HepG2 (cell line): ENCODE measurements around the gene SPSB2. TPM values are rescaled to one million over a fixed set of nuclear protein-coding genes. Genes with fewer than 3 reads are reported as not detected.

Source experiments
- ATAC-seq: fragments of 200-7000 bp; cut with Tn5 transposase; 3 replicates; pipeline ENCODE4 v1.9.1; 2020; ENCODE audit warnings: mild to moderate bottlenecking, moderate library complexity
- BruUV-seq: library from RNA; stranded (reverse); fragments of 400-500 nt; replicated peaks from 2 replicates; lab custom pipeline; 2021; lab: Mats Ljungman, UMichigan
- CTCF ChIA-PET: fragments of 300-600 bp; formaldehyde crosslinking; extraction: SDS; loops from one replicate; lab custom pipeline; 2021; ENCODE audit warnings: low total read pairs, inconsistent platforms, low intra/inter-chr PET ratio; lab: Yijun Ruan, JAX
- POLR2A ChIA-PET: fragments of 350-600 bp; sonication (Branson Sonifier 250); formaldehyde crosslinking; loops from one replicate; lab custom pipeline; 2020; ENCODE audit warnings: antibody characterized with exemption, inconsistent platforms; lab: Yijun Ruan, JAX
- DNase-seq: peaks from one replicate; pipeline ENCODE4 v3.0.0-alpha.2; 2015; ENCODE audit warnings: low spot score
- FAIRE-seq: peaks from 3 replicates; lab custom pipeline; 2011; peaks lifted over from hg19 to GRCh38; lab: Jason Lieb, UNC
- H2AFZ ChIP-seq: one replicate; pipeline ENCODE4 v1.6.1; 2011; ENCODE audit warnings: low read length, inconsistent platforms
- H3K27ac ChIP-seq: fragments of 300-600 bp; 3 replicates; pipeline ENCODE4 v1.8.0; 2011; ENCODE audit warnings: mixed run types, mild to moderate bottlenecking, mixed read lengths, low read length, inconsistent platforms; ENCODE audit not compliant: insufficient read depth; ENCODE audit errors: extremely low read length
- H3K27me3 ChIP-seq, 2 experiments: fragments of 200-600 bp in 1 of 2; 2 replicates in 1 of 2; 3 replicates in 1 of 2; pipeline versions ENCODE4 v1.6.0 to v1.8.0; 2011; ENCODE audit warnings: low read length in 2 of 2, mild to moderate bottlenecking in 2 of 2, moderate library complexity in 2 of 2, inconsistent platforms in 1 of 2; ENCODE audit not compliant: insufficient read depth in 2 of 2, control insufficient read depth in 1 of 2
- H3K36me3 ChIP-seq, 2 experiments: fragments of 200-600 bp in 1 of 2; replicated peaks in 1 of 2; 2 replicates in 1 of 2; 3 replicates in 1 of 2; pipeline versions ENCODE4 v1.5.1 to v1.8.0; 2011; ENCODE audit warnings: low read length in 2 of 2, inconsistent platforms in 1 of 2; ENCODE audit not compliant: insufficient read depth in 2 of 2, control insufficient read depth in 1 of 2
- H3K4me1 ChIP-seq: 2 replicates; pipeline ENCODE4 v1.5.1; 2012; ENCODE audit warnings: low read length, inconsistent platforms; ENCODE audit not compliant: insufficient read depth
- H3K4me2 ChIP-seq: 2 replicates; pipeline ENCODE4 v1.6.0; 2011; ENCODE audit warnings: low read depth, low read length, inconsistent platforms
- H3K4me3 ChIP-seq, 3 experiments: fragments of 200-600 bp in 1 of 3; sonication (generic), shearing (Covaris generic) in 1 of 3; replicated peaks in 1 of 3; 2 replicates each; pipeline ENCODE4 v1.5.1; 2011 to 2016; ENCODE audit warnings: low read length in 3 of 3, inconsistent platforms in 2 of 3, low read depth in 2 of 3, mild to moderate bottlenecking in 2 of 3, control low read depth in 1 of 3, mixed read lengths in 1 of 3; ENCODE audit not compliant: insufficient read depth in 1 of 3
- H3K79me2 ChIP-seq: one replicate; pipeline ENCODE4 v1.6.1; 2011; ENCODE audit warnings: low read length, inconsistent platforms; ENCODE audit not compliant: insufficient read depth
- H3K9ac ChIP-seq: 2 replicates; pipeline ENCODE4 v1.6.0; 2011; ENCODE audit warnings: mild to moderate bottlenecking, low read depth, low read length, inconsistent platforms; ENCODE audit not compliant: insufficient read depth
- H3K9me3 ChIP-seq: 2 replicates; pipeline ENCODE4 v1.5.1; 2012; ENCODE audit warnings: mild to moderate bottlenecking, low read length
- H4K20me1 ChIP-seq: 2 replicates; pipeline ENCODE4 v1.6.0; 2011; ENCODE audit warnings: inconsistent platforms, mild to moderate bottlenecking, low read length, moderate library complexity; ENCODE audit not compliant: insufficient read depth
- CREB1 ChIP-seq, 2 experiments: fragments of 450-650 bp in 1 of 2; IDR thresholded peaks; 2 replicates each; pipeline ENCODE4 v1.6.1; 2016 to 2017; ENCODE audit warnings: control low read depth in 1 of 2, mild to moderate bottlenecking in 1 of 2, missing compliant biosample characterization in 1 of 2, missing genetic modification characterization in 1 of 2
- EEA1 ChIP-seq: sonication (generic); formaldehyde crosslinking; IDR thresholded peaks from 2 replicates; pipeline ENCODE4 v1.5.1; 2020; ENCODE audit warnings: mild to moderate bottlenecking, missing genetic modification reagents, borderline replicate concordance
- ISL2 ChIP-seq: sonication (generic); formaldehyde crosslinking; IDR thresholded peaks from 2 replicates; pipeline ENCODE4 v1.5.0; 2020; ENCODE audit warnings: missing genetic modification reagents
- PRDM15 ChIP-seq: sonication (generic); formaldehyde crosslinking; IDR thresholded peaks from 2 replicates; pipeline ENCODE4 v1.4.0; 2020; ENCODE audit warnings: missing genetic modification reagents
- RXRB ChIP-seq: IDR thresholded peaks from 2 replicates; pipeline ENCODE4 v1.6.1; 2016; ENCODE audit warnings: borderline replicate concordance, missing genetic modification reagents, missing compliant biosample characterization
- ZBTB20 ChIP-seq: sonication (generic); formaldehyde crosslinking; IDR thresholded peaks from 2 replicates; pipeline ENCODE4 v1.8.1; 2023; ENCODE audit warnings: missing genetic modification reagents, low read depth, mild to moderate bottlenecking, borderline replicate concordance
- ZNF317 ChIP-seq: sonication (generic); formaldehyde crosslinking; IDR thresholded peaks from 2 replicates; pipeline ENCODE4 v1.5.0; 2020; ENCODE audit warnings: mild to moderate bottlenecking, missing genetic modification reagents
- ZNF382 ChIP-seq: sonication (generic); formaldehyde crosslinking; IDR thresholded peaks from 2 replicates; pipeline ENCODE4 v1.5.0; 2020; ENCODE audit warnings: missing genetic modification reagents, mild to moderate bottlenecking, borderline replicate concordance
- ZNF674 ChIP-seq: sonication (generic); formaldehyde crosslinking; IDR thresholded peaks from 2 replicates; pipeline ENCODE4 v1.5.0; 2020; ENCODE audit warnings: low read depth, mild to moderate bottlenecking, missing genetic modification reagents
- ZNF775 ChIP-seq: sonication (generic); formaldehyde crosslinking; IDR thresholded peaks from 2 replicates; pipeline ENCODE4 v1.4.0; 2020; ENCODE audit warnings: missing genetic modification reagents, mild to moderate bottlenecking, moderate library complexity, borderline replicate concordance
- ZSCAN12 ChIP-seq: sonication (generic); formaldehyde crosslinking; IDR thresholded peaks from 2 replicates; pipeline ENCODE4 v1.9.0; 2021; ENCODE audit warnings: mild to moderate bottlenecking, missing genetic modification reagents
- WGBS: methylation state at CpG from one replicate; pipeline ENCODE4 v1.1.6; 2017; ENCODE audit warnings: low lambda C conversion rate; 5-methylcytosine and 5-hydroxymethylcytosine counted together
- in situ Hi-C: cut with HindIII; loops from 2 replicates; pipeline ENCODE4 v1.10.0; 2017; ENCODE audit warnings: low pct_unique_long_range_greater_than_20kb; ENCODE audit not compliant: extremely low pct_ligation_motif_present
- intact Hi-C: fragments of 100-400 bp; cut with micrococcal nuclease; formaldehyde crosslinking; loops from one replicate; pipeline ENCODE4 v1.10.0; 2022; ENCODE audit not compliant: unreplicated experiment
- polyA plus RNA-seq, 8 experiments: library from polyadenylated mRNA; depleted of rRNA in 3 of 8; stranded (reverse) in 7 of 8; unstranded in 1 of 8; fragments of >200 nt; fragmentation: Illumina TruSeq in 4 of 8; extraction: Trizol in 4 of 8; gene quantifications; 2 replicates each; pipeline versions ENCODE4 v1.2.1 to v1.2.3, GENCODE V29; 2011 to 2016; ENCODE audit warnings: low read depth in 4 of 8, missing spikeins in 1 of 8, mixed read lengths in 1 of 8; ENCODE audit not compliant: insufficient read depth in 1 of 8
- total RNA-seq, 5 experiments: library from RNA; depleted of rRNA; stranded (reverse); fragments of >200 nt; fragmentation: Illumina TruSeq; extraction: Trizol; gene quantifications; 2 replicates each; pipeline ENCODE4 v1.2.3, GENCODE V29; 2016; ENCODE audit warnings: low read depth in 1 of 5

SPSB2 gene
- total and polyA plus RNA-seq, 2 of the 13 experiments (the other 11 are each of a cell fraction or from before 2014, with no cell fraction given): 2.0 to 6.2 TPM

GRCh38 chr12:6903722-6904121 is 30.6 kb upstream of the SPSB2 start:
- Histone ChIP-seq H3K4me2 (peak overlapping the region; percentile 96), H3K27ac (no peak overlapping the region), H2AFZ (peak overlapping the region; percentile 90), H4K20me1 (no peaks in the 10 kb centered on the region), H3K9ac (no peak overlapping the region), H3K27me3 (no peaks in the 10 kb centered on the region), H3K79me2 (no peaks in the 10 kb centered on the region), H3K4me3 (no peak overlapping the region), H3K36me3 (no peaks in the 10 kb centered on the region), H3K4me1 (peaks cover 66% of the 10 kb centered on the region), H3K9me3 (no peaks in the 10 kb centered on the region)
- BruUV-seq: no TSS peak
- FAIRE-seq (no peak), DNase-seq (no peak), ATAC-seq (no peak)
- ChIA-PET CTCF (no interaction called here), POLR2A (interaction anchor here (1.3 to 2.2 kb wide), 2 partner anchors 12 to 40 kb away, joined by 3 to 10 read pairs; partner anchors contain the start of genes C12orf57 and RNU7-1)
- TF ChIP-seq ZNF674 (CRISPR knock-in tag) (no peak), ZBTB20 (CRISPR knock-in tag) (no peak), EEA1 (no peak), ZSCAN12 (no peak), ZNF382 (CRISPR knock-in tag) (no peak), ZNF317 (CRISPR knock-in tag) (no peak), RXRB (CRISPR knock-in tag) (no peak), CREB1 (IDR thresholded peaks at IDR 0.05) (no peak), CREB1 (CRISPR knock-in tag; IDR thresholded peaks at IDR 0.05) (no peak), ZNF775 (CRISPR knock-in tag) (no peak)
- WGBS: 67% methylated on average over 1 of the region's 1 CpG
- intact Hi-C loops (no loop called here), in situ Hi-C loops (no loop called here)

GRCh38 chr12:6902448-6902847 is 29.3 kb upstream of the SPSB2 start:
- H3K9me3 ChIP-seq: no peaks in the 10 kb centered on the region
- no peak for TF ChIP-seq ISL2 (CRISPR knock-in tag)
- TF ChIP-seq PRDM15 (CRISPR knock-in tag): 0 out of 2 replicates have a peak, but pooled peaks have one; percentile 40
- TF ChIP-seq, all 625 proteins: peak for 1
- no peak for ATAC-seq
- H3K27me3 ChIP-seq: no peaks in the 10 kb centered on the region
- H4K20me1 ChIP-seq: no peaks in the 10 kb centered on the region
- H3K79me2 ChIP-seq: no peaks in the 10 kb centered on the region
- DNase-seq: no peak
- BruUV-seq: no TSS peak
- no peaks in the 10 kb centered on the region for H3K36me3 ChIP-seq
- H3K9ac ChIP-seq: no peak overlapping the region
- H2AFZ ChIP-seq: no peak overlapping the region
- no peak overlapping the region for H3K4me2 ChIP-seq
- ChIA-PET POLR2A (interaction anchor here (1.1 to 3.1 kb wide), 5 partner anchors 11 to 41 kb away, joined by 3 to 12 read pairs (median 5); partner anchors contain the start of genes C12orf57, ENO2, RNU7-1 and SPSB2), CTCF (no interaction called here)
- no peak overlapping the region for H3K27ac ChIP-seq
- intact Hi-C loops (no loop called here), in situ Hi-C loops (no loop called here)
- WGBS: 40% methylated on average over 4 of the region's 4 CpGs
- peaks cover 66% of the 10 kb centered on the region for H3K4me1 ChIP-seq
- no peak for FAIRE-seq
- H3K4me3 ChIP-seq: no peak overlapping the region
